Vagina (tissue), 2 donors: ENCODE data around the gene DNMT3A. TPM values are rescaled to one million over a fixed set of nuclear protein-coding genes. Genes with fewer than 3 reads are reported as not detected.

Experiments used
- DNase-seq, 2 donors: peaks; one replicate each; pipeline ENCODE4 v3.0.0-alpha.2; 2017; ENCODE audit errors: extremely low spot score in 2 of 2
- H3K27ac ChIP-seq: fragments of 200-600 bp; sonication (generic); one replicate; pipeline ENCODE4 v1.5.1; 2019
- H3K27me3 ChIP-seq: fragments of 200-600 bp; sonication (generic); one replicate; pipeline ENCODE4 v1.5.1; 2019
- H3K36me3 ChIP-seq, 2 donors: fragments of 200-600 bp; sonication (generic); one replicate each; pipeline ENCODE4 v1.5.1; 2017 to 2019
- H3K4me1 ChIP-seq: fragments of 200-600 bp; sonication (generic); one replicate; pipeline ENCODE4 v1.5.1; 2019
- H3K4me3 ChIP-seq, 2 donors: fragments of 200-600 bp; sonication (generic); 1 replicate in 1 of 2; 2 replicates in 1 of 2; pipeline ENCODE4 v1.5.1; 2016 to 2019
- H3K9me3 ChIP-seq: fragments of 200-600 bp; sonication (generic); one replicate; pipeline ENCODE4 v1.5.1; 2019
- POLR2A ChIP-seq, 2 donors: fragments of 450-650 bp; IDR thresholded peaks; one replicate each; pipeline ENCODE4 v1.6.1; 2017; ENCODE audit warnings: antibody characterized with exemption in 2 of 2, mild to moderate bottlenecking in 2 of 2, moderate library complexity in 2 of 2
- POLR2AphosphoS5 ChIP-seq, 2 donors: sonication (generic); formaldehyde crosslinking; IDR thresholded peaks; one replicate each; pipeline ENCODE4 v1.9.0; 2017; ENCODE audit warnings: antibody characterized with exemption in 2 of 2, mild to moderate bottlenecking in 2 of 2, low read depth in 1 of 2; ENCODE audit not compliant: insufficient read depth in 1 of 2
- intact Hi-C: fragments of 100-400 bp; cut with DNase I; formaldehyde crosslinking; loops from one replicate; pipeline ENCODE4 v1.15.1; 2023
- total RNA-seq: library from RNA; depleted of rRNA; stranded (reverse); fragments of >200 nt; gene quantifications from one replicate; pipeline ENCODE4 v1.2.3, GENCODE V29; 2016
- TF ChIP-seq, protein P1 (sequence below), 3 experiments: fragments of 450-650 bp in 2 of 3; fragments of 200-600 bp in 1 of 3; sonication (generic) in 1 of 3; IDR thresholded peaks; one replicate each; pipeline ENCODE4 v1.5.1; 2017 to 2019; ENCODE audit warnings: antibody characterized with exemption in 3 of 3, mild to moderate bottlenecking in 2 of 3, moderate library complexity in 2 of 3

The DNMT3A gene
- total RNA-seq, 1 donor from 2014 or later, result 28.0 TPM

DNA sequence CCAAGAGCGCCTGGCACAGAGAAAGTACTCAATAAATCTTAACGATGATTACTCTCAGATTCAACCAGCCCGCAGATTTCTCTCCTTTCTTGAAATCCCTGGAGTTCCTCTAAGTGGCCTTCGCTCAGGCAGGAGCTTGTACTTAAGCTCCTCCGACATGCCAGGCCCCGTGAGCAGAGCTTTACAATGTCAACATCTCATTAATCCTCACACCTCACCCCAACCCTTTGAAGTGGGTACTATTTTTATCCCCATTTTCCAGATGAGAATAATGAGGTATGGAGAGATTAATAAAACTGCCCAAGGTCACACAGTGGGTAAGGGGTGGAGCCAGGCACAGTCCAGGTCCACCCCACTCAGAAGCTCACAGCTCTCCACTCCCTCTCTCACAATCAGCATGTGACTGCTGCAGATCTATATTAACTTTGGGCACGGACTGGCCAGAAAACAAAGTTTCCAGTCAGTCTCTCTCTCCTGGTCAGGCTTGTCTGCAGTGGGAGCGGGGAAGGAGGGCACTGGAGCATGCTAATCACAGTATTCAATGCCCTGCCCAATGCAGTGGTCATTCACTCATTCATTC is 18.0 kb downstream of the DNMT3A start:
- H3K27me3 ChIP-seq, result no peaks in the 10 kb centered on the region
- no peak overlapping the region for H3K27ac ChIP-seq
- no peak for TF ChIP-seq POLR2A (IDR thresholded peaks at IDR 0.05)
- no peak for TF ChIP-seq POLR2AphosphoS5 (IDR thresholded peaks at IDR 0.05; ENCODE audit: insufficient read depth in 1 of 2, low read depth in 1 of 2)
- TF ChIP-seq, protein P1, sequence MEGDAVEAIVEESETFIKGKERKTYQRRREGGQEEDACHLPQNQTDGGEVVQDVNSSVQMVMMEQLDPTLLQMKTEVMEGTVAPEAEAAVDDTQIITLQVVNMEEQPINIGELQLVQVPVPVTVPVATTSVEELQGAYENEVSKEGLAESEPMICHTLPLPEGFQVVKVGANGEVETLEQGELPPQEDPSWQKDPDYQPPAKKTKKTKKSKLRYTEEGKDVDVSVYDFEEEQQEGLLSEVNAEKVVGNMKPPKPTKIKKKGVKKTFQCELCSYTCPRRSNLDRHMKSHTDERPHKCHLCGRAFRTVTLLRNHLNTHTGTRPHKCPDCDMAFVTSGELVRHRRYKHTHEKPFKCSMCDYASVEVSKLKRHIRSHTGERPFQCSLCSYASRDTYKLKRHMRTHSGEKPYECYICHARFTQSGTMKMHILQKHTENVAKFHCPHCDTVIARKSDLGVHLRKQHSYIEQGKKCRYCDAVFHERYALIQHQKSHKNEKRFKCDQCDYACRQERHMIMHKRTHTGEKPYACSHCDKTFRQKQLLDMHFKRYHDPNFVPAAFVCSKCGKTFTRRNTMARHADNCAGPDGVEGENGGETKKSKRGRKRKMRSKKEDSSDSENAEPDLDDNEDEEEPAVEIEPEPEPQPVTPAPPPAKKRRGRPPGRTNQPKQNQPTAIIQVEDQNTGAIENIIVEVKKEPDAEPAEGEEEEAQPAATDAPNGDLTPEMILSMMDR (IDR thresholded peaks at IDR 0.05), result no peak
- H3K4me3 ChIP-seq, result no peak overlapping the region
- no peak for DNase-seq
- intact Hi-C loops, result no loop called here
- no peaks in the 10 kb centered on the region for H3K36me3 ChIP-seq
- peaks cover 26% of the 10 kb centered on the region for H3K4me1 ChIP-seq
- H3K9me3 ChIP-seq, result no peaks in the 10 kb centered on the region

DNA sequence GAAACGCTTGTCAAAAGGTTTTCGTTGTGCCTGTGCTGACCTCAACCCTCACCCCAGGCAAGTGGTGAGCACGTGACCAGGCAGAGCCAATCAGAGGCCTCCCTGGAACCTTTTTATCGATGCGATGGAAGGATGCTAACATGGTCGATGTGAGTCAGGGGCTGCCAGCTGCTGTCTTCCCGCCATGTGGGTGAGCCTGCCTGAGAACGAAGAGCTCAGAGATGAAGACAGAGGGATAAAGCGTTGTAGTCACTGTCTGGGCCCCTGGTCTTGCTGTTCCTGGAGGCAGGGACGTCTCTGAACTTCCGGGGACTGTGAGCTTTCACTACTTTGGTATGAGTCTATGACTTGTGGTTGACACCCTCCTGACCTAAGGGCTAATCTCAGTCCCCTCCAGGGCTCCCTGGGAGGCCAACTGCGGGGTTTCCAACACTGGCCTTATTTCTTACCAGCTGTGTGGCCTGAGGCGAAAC is 18.6 kb downstream of the DNMT3A start:
- H3K4me1 ChIP-seq, result peaks cover 26% of the 10 kb centered on the region
- no peak overlapping the region for H3K4me3 ChIP-seq
- H3K27ac ChIP-seq, result no peak overlapping the region
- H3K36me3 ChIP-seq, result no peaks in the 10 kb centered on the region
- no peaks in the 10 kb centered on the region for H3K9me3 ChIP-seq
- H3K27me3 ChIP-seq, result no peaks in the 10 kb centered on the region
- DNase-seq, result no peak
- TF ChIP-seq, protein P1 (IDR thresholded peaks at IDR 0.05), result no peak
- no peak for TF ChIP-seq POLR2AphosphoS5 (IDR thresholded peaks at IDR 0.05; ENCODE audit: insufficient read depth in 1 of 2, low read depth in 1 of 2)
- no peak for TF ChIP-seq POLR2A (IDR thresholded peaks at IDR 0.05)
- intact Hi-C loops, result no loop called here

DNA sequence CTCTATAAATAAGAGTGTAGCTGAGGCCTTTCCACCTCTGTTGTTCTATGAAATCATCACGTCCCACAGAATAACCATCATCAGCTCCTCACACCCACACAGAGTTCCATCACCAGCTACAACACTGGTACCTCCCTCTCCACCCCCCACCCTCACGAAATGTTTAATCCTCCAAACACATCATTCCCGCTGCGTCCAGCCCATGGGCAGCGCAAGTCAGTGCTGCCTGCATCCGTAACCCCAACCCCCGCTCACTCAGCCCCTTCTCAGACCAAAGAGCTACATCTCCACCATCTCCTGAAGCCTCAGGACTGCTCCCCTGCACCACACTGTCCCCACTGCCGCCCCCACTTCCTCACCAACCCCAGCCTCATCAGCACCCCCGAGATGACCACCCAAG is 19.4 kb downstream of the DNMT3A start:
- TF ChIP-seq POLR2AphosphoS5 (IDR thresholded peaks at IDR 0.05; ENCODE audit: insufficient read depth in 1 of 2, low read depth in 1 of 2) (no peak), POLR2A (IDR thresholded peaks at IDR 0.05) (no peak)
- TF ChIP-seq, protein P1 (IDR thresholded peaks at IDR 0.05), result no peak
- Histone ChIP-seq H3K36me3 (no peaks in the 10 kb centered on the region), H3K27ac (no peak overlapping the region), H3K4me1 (peaks cover 26% of the 10 kb centered on the region), H3K9me3 (no peaks in the 10 kb centered on the region), H3K27me3 (no peaks in the 10 kb centered on the region), H3K4me3 (no peak overlapping the region)
- intact Hi-C loops, result no loop called here
- DNase-seq, result no peak

DNA sequence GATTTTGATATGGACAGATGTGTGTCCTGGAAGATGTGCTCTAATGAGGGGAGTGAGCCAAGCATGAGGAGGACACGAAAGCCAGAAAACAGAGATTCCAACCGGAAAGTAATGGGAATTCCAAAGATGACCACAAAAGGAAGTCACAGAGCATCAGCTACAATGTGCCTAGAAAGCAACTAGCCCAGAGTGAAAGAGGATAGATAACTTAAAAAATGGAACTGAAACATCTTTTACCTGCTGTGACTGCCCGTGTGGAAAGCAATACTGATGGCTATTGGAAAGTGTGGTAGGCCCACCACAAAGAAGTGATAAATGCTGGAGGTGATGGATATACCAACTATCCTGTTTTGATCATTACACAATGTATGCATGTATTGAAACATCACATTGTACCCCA is 21.6 kb downstream of the DNMT3A start:
- intact Hi-C loops, result no loop called here
- Histone ChIP-seq H3K27ac (no peak overlapping the region), H3K9me3 (no peaks in the 10 kb centered on the region), H3K27me3 (no peaks in the 10 kb centered on the region), H3K4me1 (peaks cover 36% of the 10 kb centered on the region), H3K36me3 (no peaks in the 10 kb centered on the region), H3K4me3 (no peak overlapping the region)
- DNase-seq, result no peak
- TF ChIP-seq, protein P1 (IDR thresholded peaks at IDR 0.05), result no peak
- TF ChIP-seq POLR2A (IDR thresholded peaks at IDR 0.05) (no peak), POLR2AphosphoS5 (IDR thresholded peaks at IDR 0.05; ENCODE audit: insufficient read depth in 1 of 2, low read depth in 1 of 2) (no peak)

DNA sequence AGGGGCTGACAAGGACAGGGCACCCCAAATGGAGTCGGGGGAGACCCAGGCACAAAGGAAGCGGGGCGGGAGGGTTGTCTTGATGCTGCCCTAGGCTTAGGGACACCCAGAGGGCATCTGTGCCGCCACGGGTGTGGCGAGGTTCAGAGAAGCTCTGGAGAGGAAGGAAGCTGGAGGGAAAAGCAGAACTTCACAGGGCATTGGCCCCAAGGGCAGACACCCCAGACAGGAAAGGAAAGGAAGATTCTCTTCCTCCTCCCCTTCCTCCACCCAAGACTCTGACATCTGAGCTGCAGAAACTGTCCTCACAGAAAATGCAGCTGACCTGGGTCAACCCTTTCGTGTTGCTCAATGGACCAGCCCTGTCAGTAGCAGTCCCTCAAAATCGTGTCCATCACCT is 25.6 kb downstream of the DNMT3A start:
- TF ChIP-seq POLR2AphosphoS5 (IDR thresholded peaks at IDR 0.05; ENCODE audit: insufficient read depth in 1 of 2, low read depth in 1 of 2) (no peak), POLR2A (IDR thresholded peaks at IDR 0.05) (no peak)
- TF ChIP-seq, protein P1 (IDR thresholded peaks at IDR 0.05), result no peak
- no peak for DNase-seq
- Histone ChIP-seq H3K36me3 (no peaks in the 10 kb centered on the region), H3K27me3 (no peaks in the 10 kb centered on the region), H3K27ac (no peak overlapping the region), H3K4me1 (peaks cover 47% of the 10 kb centered on the region), H3K4me3 (no peak overlapping the region), H3K9me3 (no peaks in the 10 kb centered on the region)
- intact Hi-C loops, result no loop called here
